SK-N-SH treated with all-trans-retinoic acid at 6 μM for 48 hours (cell line): ENCODE results near the gene SSBP4.

Experiments
- ATAC-seq: fragments of 200-7000 bp; cut with Tn5 transposase; 3 replicates; pipeline ENCODE4 v1.9.1; 2020; ENCODE audit warnings: mild to moderate bottlenecking, moderate library complexity
- BACH2 ChIP-seq: fragments of 250-450 bp; sonication (Bioruptor Pico); IDR thresholded peaks from 2 replicates; pipeline ENCODE4 v1.9.0; 2021; ENCODE audit warnings: mild to moderate bottlenecking, borderline replicate concordance
- CSDC2 ChIP-seq: fragments of 250-450 bp; sonication (Bioruptor Pico); IDR thresholded peaks from 2 replicates; pipeline ENCODE4 v1.5.0; 2020; ENCODE audit warnings: mild to moderate bottlenecking, moderate library complexity
- ESRRG ChIP-seq: fragments of 250-450 bp; sonication (Bioruptor Pico); IDR thresholded peaks from 2 replicates; pipeline ENCODE4 v1.6.1; 2021; ENCODE audit warnings: mild to moderate bottlenecking
- GLIS3 ChIP-seq: fragments of 250-450 bp; sonication (Bioruptor Pico); IDR thresholded peaks from 2 replicates; pipeline ENCODE4 v1.5.0; 2020; ENCODE audit warnings: mild to moderate bottlenecking, moderate library complexity
- ISL1 ChIP-seq: fragments of 250-450 bp; sonication (Bioruptor Pico); IDR thresholded peaks from 2 replicates; pipeline ENCODE4 v2.1.2; 2022; ENCODE audit warnings: mild to moderate bottlenecking, moderate library complexity
- PPARA ChIP-seq: fragments of 250-450 bp; sonication (Bioruptor Pico); IDR thresholded peaks from 2 replicates; pipeline ENCODE4 v1.5.0; 2020; ENCODE audit warnings: mild to moderate bottlenecking, borderline replicate concordance
- RARB ChIP-seq: fragments of 250-450 bp; sonication (Bioruptor Pico); IDR thresholded peaks from 2 replicates; pipeline ENCODE4 v1.8.0; 2021; ENCODE audit warnings: mild to moderate bottlenecking, moderate library complexity
- SNAI2 ChIP-seq: fragments of 250-450 bp; sonication (Bioruptor Pico); IDR thresholded peaks from 2 replicates; pipeline ENCODE4 v1.5.0; 2020; ENCODE audit warnings: mild to moderate bottlenecking, moderate library complexity
- TCF4 ChIP-seq: fragments of 250-450 bp; sonication (Bioruptor Pico); IDR thresholded peaks from 2 replicates; pipeline ENCODE4 v1.8.0; 2021; ENCODE audit warnings: mild to moderate bottlenecking, moderate library complexity, borderline replicate concordance
- TOX ChIP-seq: fragments of 250-450 bp; sonication (Bioruptor Pico); IDR thresholded peaks from 2 replicates; pipeline ENCODE4 v1.8.0; 2021; ENCODE audit warnings: mild to moderate bottlenecking, moderate library complexity, borderline replicate concordance
- ZC3H10 ChIP-seq: fragments of 250-450 bp; sonication (Bioruptor Pico); IDR thresholded peaks from 2 replicates; pipeline ENCODE4 v1.5.1; 2021; ENCODE audit warnings: mild to moderate bottlenecking, moderate library complexity
- ZFP3 ChIP-seq: fragments of 250-450 bp; sonication (Bioruptor Pico); IDR thresholded peaks from 2 replicates; pipeline ENCODE4 v1.5.0; 2020; ENCODE audit warnings: mild to moderate bottlenecking, moderate library complexity
- ZFP30 ChIP-seq: fragments of 450-650 bp; formaldehyde crosslinking; IDR thresholded peaks from 2 replicates; pipeline ENCODE4 v1.5.0; 2022; ENCODE audit warnings: mild to moderate bottlenecking, moderate library complexity
- ZNF565 ChIP-seq: fragments of 450-650 bp; formaldehyde crosslinking; conservative IDR thresholded peaks from 2 replicates; pipeline ENCODE4 v1.5.0; 2020; ENCODE audit warnings: low read depth, mild to moderate bottlenecking, moderate library complexity
- ZNF70 ChIP-seq: fragments of 450-650 bp; formaldehyde crosslinking; IDR thresholded peaks from 2 replicates; pipeline ENCODE4 v1.5.0; 2020; ENCODE audit warnings: mild to moderate bottlenecking, moderate library complexity
- TF ChIP-seq, protein P1 (sequence below): fragments of 250-450 bp; sonication (Bioruptor Pico); IDR thresholded peaks from 2 replicates; pipeline ENCODE4 v1.5.0; 2020; ENCODE audit warnings: mild to moderate bottlenecking, moderate library complexity
- TF ChIP-seq, protein P2 (sequence below): fragments of 250-450 bp; sonication (Bioruptor Pico); IDR thresholded peaks from 2 replicates; pipeline ENCODE4 v1.8.0; 2020; ENCODE audit warnings: mild to moderate bottlenecking, moderate library complexity, borderline replicate concordance
- TF ChIP-seq, protein P3 (sequence below): fragments of 250-450 bp; sonication (Bioruptor Pico); IDR thresholded peaks from 2 replicates; pipeline ENCODE4 v1.8.0; 2021; ENCODE audit warnings: low read depth, mild to moderate bottlenecking, moderate library complexity, borderline replicate concordance
- TF ChIP-seq, protein P4 (sequence below): fragments of 250-450 bp; sonication (Bioruptor Pico); IDR thresholded peaks from 2 replicates; pipeline ENCODE4 v1.5.1; 2021; ENCODE audit warnings: mild to moderate bottlenecking, moderate library complexity

The SSBP4 gene

DNA sequence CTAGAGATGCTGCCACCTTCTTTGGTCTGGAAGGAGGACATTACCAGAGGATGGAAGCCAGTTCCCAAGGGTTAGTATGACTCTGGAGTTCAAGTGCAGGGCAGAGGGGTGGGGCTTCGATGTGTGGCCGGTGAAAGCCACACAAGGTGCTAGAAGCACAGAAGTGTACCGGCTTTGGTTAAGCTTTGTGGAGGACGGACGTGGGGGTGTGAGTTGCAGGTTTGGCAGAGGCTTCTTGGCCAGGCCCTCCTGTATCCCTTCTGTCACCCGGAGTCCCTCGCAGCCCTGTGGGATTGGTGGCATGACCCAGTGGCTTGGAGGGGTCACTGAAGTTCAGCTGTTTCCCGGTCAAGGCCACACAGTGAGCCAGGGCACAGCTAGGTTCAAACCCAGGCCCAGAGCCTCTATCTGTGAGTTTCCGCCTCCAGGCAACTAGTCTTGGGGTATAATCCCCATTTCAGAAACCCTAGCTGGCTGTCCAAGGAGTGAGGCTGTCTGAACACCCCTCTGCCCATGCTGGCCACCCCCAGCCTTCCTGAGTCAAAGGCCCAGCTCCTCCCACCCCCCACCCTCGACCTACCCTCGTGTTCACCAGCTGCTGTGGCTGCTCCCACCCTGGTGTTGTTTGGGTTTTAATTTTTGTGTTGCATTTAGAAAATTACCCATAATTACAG is 4.6 kb upstream of the SSBP4 start:
- no peak for ATAC-seq
- no peak for TF ChIP-seq SNAI2
- TF ChIP-seq ESRRG (CRISPR knock-in tag): no peak
- no peak for TF ChIP-seq CSDC2 (CRISPR knock-in tag)
- TF ChIP-seq, protein P1, sequence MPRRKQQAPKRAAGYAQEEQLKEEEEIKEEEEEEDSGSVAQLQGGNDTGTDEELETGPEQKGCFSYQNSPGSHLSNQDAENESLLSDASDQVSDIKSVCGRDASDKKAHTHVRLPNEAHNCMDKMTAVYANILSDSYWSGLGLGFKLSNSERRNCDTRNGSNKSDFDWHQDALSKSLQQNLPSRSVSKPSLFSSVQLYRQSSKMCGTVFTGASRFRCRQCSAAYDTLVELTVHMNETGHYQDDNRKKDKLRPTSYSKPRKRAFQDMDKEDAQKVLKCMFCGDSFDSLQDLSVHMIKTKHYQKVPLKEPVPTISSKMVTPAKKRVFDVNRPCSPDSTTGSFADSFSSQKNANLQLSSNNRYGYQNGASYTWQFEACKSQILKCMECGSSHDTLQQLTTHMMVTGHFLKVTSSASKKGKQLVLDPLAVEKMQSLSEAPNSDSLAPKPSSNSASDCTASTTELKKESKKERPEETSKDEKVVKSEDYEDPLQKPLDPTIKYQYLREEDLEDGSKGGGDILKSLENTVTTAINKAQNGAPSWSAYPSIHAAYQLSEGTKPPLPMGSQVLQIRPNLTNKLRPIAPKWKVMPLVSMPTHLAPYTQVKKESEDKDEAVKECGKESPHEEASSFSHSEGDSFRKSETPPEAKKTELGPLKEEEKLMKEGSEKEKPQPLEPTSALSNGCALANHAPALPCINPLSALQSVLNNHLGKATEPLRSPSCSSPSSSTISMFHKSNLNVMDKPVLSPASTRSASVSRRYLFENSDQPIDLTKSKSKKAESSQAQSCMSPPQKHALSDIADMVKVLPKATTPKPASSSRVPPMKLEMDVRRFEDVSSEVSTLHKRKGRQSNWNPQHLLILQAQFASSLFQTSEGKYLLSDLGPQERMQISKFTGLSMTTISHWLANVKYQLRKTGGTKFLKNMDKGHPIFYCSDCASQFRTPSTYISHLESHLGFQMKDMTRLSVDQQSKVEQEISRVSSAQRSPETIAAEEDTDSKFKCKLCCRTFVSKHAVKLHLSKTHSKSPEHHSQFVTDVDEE: no peak
- TF ChIP-seq, protein P2, sequence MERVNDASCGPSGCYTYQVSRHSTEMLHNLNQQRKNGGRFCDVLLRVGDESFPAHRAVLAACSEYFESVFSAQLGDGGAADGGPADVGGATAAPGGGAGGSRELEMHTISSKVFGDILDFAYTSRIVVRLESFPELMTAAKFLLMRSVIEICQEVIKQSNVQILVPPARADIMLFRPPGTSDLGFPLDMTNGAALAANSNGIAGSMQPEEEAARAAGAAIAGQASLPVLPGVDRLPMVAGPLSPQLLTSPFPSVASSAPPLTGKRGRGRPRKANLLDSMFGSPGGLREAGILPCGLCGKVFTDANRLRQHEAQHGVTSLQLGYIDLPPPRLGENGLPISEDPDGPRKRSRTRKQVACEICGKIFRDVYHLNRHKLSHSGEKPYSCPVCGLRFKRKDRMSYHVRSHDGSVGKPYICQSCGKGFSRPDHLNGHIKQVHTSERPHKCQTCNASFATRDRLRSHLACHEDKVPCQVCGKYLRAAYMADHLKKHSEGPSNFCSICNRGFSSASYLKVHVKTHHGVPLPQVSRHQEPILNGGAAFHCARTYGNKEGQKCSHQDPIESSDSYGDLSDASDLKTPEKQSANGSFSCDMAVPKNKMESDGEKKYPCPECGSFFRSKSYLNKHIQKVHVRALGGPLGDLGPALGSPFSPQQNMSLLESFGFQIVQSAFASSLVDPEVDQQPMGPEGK (CRISPR knock-in tag): no peak
- no peak for TF ChIP-seq RARB
- TF ChIP-seq, protein P3, sequence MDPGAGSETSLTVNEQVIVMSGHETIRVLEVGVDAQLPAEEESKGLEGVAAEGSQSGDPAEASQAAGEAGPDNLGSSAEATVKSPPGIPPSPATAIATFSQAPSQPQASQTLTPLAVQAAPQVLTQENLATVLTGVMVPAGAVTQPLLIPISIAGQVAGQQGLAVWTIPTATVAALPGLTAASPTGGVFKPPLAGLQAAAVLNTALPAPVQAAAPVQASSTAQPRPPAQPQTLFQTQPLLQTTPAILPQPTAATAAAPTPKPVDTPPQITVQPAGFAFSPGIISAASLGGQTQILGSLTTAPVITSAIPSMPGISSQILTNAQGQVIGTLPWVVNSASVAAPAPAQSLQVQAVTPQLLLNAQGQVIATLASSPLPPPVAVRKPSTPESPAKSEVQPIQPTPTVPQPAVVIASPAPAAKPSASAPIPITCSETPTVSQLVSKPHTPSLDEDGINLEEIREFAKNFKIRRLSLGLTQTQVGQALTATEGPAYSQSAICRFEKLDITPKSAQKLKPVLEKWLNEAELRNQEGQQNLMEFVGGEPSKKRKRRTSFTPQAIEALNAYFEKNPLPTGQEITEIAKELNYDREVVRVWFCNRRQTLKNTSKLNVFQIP: no peak
- TF ChIP-seq ISL1 (CRISPR knock-in tag): no peak
- no peak for TF ChIP-seq ZNF70 (CRISPR knock-in tag)
- TF ChIP-seq TCF4: no peak
- TF ChIP-seq ZFP30 (CRISPR knock-in tag): no peak

DNA sequence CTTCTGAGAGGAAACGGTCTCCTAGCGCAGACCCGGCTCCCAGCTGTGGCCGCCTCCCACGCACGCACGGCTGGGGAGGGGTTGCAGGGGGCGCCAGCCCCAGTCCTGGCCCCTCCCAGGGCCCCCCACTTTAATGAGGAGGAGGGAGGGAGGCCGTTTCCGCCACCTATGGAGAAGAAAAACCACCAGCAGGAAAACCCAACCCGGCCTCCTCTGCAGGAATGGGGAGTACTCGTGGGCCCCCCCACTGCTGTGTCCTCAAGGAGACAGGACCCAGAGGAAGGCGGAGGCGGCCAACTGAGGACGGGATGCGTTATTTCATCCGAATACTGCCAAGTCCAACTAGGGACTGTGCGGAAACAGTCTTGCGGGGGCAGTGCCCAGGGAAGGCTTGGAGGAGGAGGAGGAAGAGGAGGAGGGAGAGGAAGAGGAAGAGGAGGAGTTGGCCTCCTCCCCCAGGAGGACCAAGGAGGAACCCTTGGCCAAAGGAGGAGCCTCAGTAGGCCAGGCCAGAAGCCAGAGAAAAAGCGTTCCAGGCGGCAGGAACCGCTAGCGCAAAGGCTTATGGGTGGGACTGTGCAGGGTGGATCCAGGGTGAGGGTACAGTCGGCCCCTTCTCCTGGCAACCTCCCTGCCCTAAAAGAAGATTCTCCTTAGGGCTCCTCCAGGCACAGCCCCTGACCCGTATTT is 3.9 kb upstream of the SSBP4 start:
- TF ChIP-seq ISL1 (CRISPR knock-in tag) (no peak), PPARA (CRISPR knock-in tag) (no peak), ZC3H10 (no peak)
- no peak for ATAC-seq

DNA sequence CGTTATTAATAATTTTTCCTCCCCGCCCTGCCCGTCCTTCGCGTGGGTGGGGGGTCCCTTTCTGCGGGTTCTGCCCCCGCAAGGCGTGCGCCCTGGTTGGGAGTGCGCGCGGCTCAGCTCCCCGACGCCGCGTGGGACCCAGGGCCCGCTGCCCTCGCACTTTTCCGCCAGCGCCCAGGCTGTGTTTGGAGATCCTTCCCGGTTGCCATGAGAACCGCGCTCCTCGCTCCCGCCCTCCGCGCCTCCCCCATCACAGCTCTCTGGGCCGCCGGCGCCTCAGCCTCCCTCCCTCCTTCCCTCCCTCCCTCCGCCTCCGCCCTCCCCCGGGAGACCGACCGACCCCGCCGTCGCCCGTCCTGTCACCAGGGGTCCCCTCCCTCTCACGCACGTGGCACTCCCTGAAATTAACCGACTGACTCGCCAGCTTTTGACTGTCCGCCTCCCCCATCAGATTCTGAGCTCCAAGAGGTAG is 2.4 kb upstream of the SSBP4 start:
- TF ChIP-seq ZFP30 (CRISPR knock-in tag) (no peak), ISL1 (CRISPR knock-in tag) (no peak), TOX (CRISPR knock-in tag) (no peak), ZNF565 (CRISPR knock-in tag) (no peak), GLIS3 (CRISPR knock-in tag) (no peak), ESRRG (CRISPR knock-in tag) (no peak), BACH2 (CRISPR knock-in tag) (no peak), SNAI2 (no peak), ZFP3 (CRISPR knock-in tag) (peak; percentile 24; the same call in 1 of the 2 replicates), RARB (no peak)
- TF ChIP-seq, protein P3: no peak
- TF ChIP-seq, protein P2 (CRISPR knock-in tag): peak; percentile 73
- TF ChIP-seq, protein P4, sequence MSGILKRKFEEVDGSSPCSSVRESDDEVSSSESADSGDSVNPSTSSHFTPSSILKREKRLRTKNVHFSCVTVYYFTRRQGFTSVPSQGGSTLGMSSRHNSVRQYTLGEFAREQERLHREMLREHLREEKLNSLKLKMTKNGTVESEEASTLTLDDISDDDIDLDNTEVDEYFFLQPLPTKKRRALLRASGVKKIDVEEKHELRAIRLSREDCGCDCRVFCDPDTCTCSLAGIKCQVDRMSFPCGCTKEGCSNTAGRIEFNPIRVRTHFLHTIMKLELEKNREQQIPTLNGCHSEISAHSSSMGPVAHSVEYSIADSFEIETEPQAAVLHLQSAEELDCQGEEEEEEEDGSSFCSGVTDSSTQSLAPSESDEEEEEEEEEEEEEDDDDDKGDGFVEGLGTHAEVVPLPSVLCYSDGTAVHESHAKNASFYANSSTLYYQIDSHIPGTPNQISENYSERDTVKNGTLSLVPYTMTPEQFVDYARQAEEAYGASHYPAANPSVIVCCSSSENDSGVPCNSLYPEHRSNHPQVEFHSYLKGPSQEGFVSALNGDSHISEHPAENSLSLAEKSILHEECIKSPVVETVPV (CRISPR knock-in tag): no peak
- peak; percentile 78 for ATAC-seq
